IPS-NIHi7 (cell line): ENCODE results near the gene TMEM132D.
A peak's percentile ranks its signal among the peaks of the same experiment; 100 is the strongest.
"Not testable (repeated sequence)": the region's sequence is repeated elsewhere in the genome, so short reads cannot be mapped to it uniquely, and the experiment has no call there.

Experiments
- DNase-seq: peaks from one replicate; pipeline ENCODE4 v3.0.0; 2012; ENCODE audit warnings: mixed read lengths; ENCODE audit errors: extremely low spot score

TMEM132D gene

DNA sequence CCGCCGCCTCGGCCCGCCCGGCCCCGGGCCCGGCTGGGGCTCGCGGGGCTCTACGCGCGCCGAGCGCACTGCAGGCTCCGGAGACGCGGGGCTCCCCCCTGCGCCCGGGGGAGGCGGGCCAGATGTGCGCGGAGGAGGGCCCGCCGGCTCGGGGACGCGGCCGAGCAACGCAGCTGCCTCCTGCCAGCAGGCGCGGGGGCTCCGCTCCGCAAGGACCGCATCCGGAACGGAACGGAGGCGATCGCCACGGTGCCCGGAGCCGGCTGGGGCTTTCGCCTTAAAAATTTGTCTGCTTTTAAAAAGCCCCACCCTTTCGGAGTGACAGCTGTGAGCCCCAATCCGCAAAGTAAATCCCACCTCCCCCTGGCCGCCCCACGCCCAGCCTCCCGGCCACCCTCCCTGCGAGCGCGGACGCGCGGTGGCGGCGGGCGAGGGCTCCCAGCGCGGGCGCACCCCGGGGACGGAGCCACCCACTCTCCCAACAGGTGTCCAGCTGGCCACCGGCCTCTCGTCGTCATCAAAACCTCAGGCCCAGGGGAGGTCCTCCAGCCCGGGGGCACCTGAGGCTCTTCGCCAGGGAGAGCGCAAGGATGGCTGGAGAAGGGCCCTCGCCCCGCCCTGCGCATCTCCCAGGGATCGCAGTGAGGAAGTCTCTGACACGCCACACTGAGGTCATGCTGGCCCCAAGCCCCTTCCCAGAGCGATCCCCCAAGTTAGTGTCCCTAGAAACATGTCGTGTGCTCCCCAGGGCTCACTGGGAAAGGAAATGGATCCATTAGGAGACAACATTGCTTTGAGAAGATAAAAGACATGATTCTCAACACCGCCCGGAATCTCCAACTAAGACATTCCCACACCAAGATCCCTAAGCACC lies at the start of gene TMEM132D:
TMEM132D (minus strand) TSS at position 70 of the 874 bp plus-strand sequence.
- DNase-seq = peak; percentile 76

DNA sequence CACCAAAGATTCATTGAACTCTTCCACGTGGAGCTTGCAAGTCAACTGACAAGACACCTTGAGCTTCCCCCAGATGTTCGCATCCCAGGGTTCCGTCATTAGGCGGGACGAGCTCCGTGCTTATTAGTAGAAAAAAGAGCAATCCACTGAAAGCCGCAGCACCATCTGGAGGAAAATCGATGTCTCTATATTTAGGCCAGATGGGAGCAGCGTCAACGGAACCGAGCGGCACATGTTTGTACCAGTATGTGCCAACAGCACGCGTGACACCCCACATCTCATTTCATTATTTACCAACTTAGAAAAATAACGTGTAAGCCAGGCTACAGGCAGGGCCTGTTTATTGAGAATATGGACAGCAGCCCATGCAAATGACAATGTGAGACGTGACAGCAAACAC lies 45.8 kb upstream of the TMEM132D start:
- no peak for DNase-seq

DNA sequence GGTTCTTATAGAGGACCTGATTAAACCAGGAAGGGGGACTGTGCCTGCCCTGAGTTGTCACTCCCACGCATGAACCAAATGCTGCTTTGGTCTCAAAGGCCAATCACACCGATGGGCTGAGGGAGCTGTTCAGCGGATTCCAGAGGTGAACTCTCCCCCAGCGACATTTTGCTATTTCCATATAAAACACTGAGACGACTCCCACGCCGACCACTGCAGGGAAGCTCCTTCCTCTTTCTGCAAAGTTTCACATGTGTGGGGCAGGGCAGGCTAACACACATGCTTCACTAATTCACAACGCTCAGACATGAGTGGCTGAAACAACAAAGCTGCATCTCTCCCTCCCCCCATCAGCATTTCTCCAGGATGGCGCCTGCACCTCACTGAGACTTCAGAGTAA lies 37.8 kb upstream of the TMEM132D start:
- no peak for DNase-seq

DNA sequence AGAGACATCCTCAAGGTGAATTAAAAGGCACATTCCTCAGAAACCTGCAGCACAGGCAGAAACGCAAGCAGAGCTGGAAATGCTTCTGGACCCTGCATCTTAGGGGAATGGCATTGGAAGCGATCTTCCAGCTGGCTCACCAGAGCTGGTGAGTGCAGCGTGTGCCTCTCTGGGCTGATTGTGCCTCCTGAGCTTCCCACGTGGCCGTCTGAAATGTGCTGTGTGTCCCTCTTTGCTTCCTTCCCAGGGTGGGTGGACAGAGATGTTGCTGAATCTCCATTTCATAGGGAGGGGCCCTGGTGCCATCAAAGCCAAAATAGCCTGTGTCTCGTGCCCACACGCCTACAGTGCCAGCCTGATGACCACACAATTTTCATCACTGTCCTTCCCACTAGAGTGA lies 34.3 kb upstream of the TMEM132D start:
- DNase-seq = no peak

DNA sequence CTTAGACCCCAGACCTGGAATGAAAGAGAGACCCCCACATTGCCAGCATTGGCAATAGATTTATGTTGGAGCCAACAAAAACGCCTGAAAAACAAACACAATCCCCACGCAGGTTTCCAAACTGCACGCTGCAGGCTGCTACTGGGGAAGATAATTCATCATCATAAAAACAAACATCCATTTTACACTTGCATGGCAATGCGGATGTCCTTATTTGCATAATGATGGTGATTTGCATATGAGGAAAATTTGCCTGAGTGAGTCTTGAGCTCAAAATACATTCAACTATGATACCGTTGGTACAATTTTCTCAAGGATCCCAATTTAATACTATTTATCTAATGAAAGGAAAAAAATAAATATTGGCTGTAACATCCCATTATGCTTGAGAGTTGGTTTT lies 33.6 kb upstream of the TMEM132D start:
- DNase-seq = no peak

DNA sequence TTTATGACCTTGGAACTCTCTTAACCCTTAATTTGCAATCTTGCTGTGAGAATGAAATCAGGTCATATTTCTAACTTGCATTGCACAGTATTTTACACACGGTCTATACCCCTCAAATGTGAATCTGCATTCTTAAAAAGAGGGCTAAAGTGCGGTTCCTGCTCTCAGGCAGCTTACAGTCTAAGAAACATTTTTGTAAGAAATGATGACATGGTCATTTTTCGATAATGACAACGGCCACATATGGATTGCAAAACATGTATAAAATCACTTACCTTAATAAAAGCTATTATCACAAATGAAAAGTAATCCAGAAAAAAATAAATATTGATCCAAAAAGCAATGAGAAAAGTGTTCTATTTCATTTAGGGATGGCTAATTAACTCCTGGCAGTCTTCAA lies 24.8 kb upstream of the TMEM132D start:
- no peak for DNase-seq

DNA sequence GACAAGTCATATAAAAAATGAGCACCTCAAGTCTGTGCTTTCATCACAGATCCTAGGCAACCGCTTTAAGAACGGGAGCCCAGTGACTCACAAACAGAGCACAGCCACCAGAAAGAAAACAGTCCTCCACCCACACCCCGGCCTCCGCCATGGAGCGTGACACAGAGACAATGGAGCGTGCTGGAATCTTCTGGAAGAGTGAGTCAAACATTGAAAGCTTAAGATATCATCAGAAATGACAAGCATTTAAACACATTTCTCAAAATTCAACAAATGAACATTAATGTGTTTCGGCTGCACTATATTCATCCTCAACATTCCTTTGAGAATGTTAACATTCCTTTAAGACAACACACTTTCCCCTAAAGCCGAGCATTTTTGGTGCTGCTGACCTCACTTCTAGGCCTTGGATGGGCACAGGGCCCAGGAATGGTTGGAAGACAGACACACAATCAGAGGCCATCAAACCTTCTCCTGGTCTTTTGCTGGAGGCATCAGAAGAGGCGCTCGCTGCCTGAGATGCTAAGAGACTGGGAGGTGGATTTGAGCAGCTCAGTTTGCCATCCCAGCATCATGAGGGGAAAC lies 23.6 kb upstream of the TMEM132D start:
- no peak for DNase-seq

DNA sequence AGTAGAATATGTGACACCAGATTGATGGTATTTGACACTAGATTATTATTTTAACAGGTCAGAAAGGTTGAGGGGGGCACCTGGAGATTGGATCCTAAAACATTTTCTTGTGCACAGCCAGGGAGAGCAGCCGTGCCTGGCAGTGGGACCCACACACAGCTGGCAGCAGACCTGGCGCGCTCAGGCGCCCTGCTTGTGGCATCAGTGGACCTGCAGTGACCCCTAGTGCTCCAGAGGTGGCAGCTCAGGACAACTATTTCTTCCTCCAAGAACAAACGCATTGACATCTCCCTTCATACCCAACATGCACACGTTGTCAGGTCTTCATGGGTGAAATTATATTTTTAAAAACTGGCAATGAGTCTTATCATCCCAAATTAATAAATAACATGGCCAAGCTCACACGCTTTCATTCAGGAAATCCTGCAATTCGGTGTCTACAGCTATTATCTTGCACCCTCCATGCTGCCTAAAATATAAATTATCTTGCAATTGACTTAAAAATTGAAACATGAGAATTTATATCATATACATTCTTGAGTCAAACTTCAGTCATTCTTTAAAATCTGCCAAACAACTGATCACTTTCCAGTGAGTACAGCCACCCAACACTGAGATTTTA lies 7.7 kb upstream of the TMEM132D start:
- DNase-seq = peak; percentile 88

DNA sequence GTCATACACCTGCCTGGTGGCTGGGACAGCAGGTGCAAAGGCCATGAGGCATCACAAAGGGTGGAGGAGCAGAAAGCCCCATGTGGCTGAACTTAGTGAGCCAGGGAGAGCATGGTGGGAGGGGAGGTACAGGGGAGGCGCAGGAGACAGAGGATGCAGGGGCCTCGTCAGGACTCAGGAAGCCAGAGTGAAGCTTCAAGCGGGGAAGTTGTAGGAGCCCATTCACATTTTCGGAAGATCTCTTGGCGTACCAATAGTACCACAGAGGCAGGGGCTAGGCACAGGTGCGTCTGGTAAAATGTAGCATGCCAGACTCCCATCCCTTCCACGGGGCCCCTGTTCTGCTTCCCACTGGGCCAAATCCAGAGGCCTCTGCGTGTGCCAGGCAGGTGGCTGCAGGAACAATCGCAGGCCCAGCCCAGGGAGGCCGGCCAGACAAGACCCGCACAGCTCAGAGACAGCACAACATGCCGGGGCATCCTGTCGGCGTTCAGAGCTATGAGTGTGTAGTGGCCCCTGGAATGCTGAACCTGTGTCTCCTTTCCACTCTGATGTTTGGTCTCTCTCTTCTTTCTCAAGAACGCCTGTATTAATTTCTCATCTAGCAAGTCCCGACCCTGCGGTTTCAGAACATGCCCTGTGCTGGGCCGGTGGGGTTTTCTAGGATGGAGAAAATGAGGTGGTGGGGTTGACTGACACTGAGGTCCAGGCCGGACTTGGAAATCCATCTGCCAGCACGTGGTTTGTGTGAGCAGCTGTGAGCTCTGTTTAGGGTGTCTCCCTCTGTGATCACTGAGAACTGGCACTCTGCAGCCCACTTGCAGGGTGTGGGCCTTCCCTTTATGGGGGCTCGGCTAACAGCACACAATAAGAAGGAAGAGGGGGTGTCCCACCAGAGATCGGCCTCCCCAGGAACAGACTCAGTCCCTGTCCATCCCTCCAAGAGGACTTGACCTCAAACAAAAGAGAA lies 5.5 kb upstream of the TMEM132D start:
- DNase-seq = no peak

DNA sequence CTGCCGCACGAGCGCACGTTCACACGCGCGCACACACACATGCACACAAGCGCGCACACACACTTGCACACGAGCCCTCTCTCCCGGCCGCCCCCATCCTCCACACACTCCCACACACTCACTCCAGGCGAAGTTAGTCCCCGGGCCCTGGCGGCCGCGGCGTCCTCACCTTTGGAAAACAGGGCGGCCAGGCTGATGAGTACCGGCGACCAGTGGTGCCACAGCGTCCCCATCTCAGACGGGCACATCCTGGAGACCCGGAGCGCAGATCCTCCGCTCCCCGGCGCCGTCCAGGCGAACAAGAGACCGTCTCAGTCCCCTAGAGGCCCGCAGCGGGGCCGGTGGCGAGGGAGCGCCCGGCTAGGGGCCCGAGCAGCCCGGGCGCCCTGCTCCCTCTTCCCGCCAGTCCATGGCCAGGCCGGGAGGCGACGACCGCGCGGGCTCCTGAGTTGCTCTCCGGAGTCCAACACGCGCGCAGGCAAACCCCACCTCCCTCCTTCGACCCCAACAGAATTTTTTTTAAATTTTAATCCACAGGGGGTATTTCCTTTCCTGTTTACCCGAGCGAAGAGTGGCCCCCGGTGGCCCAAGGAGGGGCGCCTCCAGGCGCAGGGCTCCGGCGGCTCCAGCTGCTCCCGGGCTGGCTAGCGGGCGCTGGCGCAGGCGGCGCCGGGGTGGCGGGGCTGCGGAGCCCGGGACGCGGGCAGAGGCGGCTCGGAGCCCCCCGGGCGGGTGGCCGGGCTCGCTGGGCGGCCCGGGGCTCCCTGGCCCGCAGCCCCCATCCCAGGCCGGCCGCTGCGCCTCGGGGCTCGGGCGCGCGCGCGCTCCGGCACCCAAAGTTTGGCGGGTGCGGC lies 506 bp downstream of the TMEM132D start:
- peak; percentile 41 for DNase-seq

DNA sequence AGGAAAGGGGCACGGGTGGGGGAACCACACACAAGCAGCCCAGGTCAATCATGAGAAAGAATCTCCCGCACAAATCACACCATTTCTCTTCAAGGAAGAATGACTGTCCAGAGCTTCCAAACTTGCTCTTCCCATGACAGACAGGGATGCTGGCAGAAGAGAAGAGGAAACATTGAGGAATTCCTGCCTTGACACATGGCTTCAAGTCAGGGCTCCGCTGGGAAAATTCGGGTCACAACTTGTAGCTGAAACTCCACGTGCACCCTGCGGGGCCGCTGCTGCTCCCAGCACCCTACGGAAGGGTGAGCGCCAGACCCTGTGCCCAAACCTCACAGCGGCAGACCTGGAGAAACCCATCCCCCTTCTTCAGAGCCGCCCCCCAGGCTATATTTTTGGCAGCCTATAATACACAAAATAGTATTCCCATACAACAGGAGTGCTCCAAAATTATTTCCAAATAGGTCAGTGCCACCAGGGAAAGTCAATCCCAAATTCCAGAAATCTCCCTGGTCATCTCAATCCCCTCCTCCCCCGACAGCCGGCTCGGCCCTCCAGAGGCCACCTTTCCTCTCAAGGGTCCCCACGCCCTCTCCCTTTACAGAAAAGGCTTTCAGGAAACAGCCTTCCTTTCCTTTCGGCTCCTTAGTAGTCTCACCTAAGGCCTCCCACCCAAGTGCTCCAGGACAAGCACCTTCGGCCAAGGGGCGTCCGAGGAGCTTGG lies 1.3 kb downstream of the TMEM132D start:
- peak; percentile 31 for DNase-seq

DNA sequence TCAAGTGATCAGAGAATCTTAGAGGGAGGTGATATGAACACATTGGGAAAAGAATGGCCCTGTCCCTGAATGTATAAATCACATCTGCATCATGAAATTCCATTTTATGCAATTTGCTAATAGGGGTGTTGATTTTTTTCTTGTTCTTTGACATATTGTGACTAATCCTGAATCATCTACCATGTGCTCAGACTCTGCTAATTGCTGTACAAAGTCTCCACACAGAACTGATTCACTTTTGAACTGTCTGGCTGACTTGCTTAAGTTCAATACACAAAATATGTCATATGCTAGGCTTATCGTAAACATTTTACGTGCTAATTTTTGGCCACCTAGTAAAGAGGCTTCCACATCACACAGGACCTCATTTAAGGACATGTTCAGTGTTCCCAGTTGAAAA lies 2.6 kb downstream of the TMEM132D start:
- no peak for DNase-seq

DNA sequence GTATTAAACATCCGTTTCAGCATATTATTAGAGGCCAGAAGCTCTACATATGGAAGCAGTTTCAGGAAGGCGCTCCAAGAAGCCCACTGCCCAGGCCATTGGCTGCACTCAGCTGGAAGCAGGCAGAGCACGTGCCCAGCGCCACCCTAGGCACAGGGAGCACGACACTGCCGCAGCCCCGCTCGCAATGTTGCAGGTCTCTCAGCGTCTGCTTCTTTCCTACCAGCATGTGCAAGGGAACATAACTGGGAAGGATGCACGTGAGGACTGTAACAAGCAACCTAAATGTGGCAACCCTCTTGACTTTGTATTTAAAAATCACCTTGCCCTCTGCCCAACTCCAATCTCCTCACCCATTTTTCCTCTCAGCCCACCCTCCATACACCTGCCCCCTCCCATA lies 3.5 kb downstream of the TMEM132D start:
- DNase-seq = no peak

DNA sequence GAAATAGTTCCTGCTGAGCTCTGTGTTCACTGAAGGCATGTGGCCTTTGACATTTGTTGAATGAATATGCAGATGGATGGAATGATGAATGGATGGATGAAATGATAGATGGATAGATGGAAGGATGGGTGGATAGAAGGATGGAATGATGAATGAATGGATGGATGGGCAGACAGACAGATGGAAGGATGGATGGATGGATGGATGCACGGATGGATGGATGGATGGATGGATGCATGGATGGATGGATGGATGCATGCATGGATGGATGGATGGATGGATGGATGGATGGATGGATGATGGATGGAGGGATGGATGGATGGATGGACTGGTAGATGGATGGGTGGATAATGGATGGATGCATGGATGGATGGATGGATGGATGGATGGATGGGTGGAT lies 4.8 kb downstream of the TMEM132D start:
- not testable (repeated sequence) for DNase-seq

DNA sequence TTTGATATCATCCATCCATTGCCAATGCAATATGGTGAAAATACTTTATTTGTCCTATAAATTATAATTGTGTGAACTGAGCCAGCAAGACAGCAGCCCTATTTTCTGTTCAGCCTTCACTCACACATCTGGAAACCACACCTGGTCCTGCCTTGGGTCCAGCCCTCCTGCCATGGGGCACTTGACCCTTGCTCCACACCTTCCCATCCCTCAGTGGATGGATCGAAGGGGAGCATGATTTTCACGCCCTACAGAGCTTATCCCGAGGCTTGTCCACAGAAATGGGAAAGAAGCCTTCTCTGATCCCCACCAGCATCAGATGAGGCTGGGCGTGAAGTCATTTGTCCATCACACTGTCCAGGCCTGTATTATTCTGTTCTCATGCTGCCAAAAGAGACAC lies 10.1 kb downstream of the TMEM132D start:
- no peak for DNase-seq

DNA sequence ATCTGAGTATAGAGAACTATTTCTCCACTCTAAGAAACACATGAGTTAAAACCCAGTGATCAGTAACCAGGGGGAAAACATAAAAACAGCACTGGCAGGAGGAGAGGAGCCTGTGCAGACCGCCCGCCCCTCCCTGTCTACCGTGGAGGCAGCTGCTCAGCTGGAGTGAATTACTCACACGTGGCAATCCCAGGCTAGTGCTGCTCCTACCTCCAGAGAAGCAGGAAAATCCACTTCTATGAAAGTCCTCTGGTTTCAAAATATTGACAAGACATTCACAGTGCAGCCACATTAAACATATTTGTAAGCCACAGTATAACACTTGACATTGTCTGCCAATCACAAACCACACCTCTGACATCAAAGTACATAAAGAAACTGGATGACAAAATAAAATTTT lies 16.7 kb downstream of the TMEM132D start:
- no peak for DNase-seq

DNA sequence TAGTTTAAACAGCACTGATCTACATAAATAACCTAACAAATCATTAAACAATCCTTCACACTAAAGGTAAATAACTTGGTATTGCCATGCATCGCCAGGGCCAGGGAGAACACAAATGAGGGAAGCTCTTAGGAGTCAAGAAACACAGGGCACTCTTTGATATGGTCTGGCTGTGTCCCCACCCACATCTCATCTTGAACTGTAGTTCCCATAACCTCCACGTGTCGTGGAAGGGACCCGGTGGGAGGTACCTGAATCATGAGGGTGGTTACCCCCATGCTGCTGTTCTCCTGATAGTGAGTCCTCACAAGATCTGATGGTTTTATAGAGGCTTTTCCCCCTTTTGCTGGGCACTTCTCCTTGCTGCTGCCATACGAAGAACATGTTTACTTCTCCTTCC lies 17.3 kb downstream of the TMEM132D start:
- no peak for DNase-seq

DNA sequence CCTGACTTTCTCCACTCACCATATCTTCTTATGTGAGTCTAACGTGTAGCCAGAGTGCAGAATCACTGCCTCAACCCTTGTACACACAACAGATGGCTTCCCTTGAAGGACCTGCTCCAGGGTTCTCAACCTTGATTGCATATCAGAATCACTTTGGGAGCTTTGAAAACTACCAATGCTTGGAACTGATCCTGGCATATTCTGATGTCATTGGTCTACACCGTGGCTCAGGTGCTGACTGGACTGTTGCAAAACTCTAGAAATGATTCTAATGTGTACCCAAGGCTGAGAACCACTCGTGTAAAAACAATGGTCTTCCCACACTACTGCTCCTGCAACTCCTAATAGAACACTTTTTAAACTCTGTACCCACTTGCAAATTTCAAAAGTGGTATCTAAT lies 18.5 kb downstream of the TMEM132D start:
- DNase-seq = no peak

DNA sequence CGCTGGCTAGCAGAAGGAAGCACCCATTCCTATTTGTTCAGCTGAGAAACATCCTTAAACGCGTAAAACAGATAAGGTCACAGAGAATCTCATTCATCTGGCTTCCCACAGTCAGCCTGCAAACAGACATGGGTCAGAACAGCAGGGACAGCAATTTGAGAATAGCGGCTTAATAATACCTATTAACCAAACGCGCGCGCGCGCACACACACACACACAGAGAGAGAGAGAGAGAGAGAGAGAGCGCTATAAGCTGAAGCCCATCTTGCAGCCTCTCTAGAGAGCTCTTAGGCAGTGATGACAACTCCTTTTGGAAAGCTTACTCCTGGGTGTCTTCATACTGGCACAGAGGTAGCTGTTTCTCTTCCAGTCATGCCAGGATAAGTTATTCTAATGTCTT lies 26.4 kb downstream of the TMEM132D start:
- no peak for DNase-seq

DNA sequence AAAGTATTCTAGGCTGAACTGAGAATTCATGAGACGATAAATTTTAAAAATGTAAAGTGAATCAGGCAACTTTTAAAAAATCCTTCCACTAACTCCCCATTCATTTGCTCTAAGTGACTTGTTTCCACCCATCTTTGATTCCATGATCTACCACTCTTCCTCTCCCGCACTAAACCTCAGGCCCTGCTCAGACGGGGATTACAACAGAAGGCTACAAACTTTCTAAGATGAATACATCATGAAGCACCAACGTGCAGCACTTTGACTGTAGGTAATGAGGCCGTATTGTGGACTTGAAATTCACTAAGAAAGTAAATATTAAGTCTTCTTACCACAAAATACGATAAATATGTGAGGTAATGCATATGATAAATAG lies 30.0 kb downstream of the TMEM132D start:
- DNase-seq = no peak
